Measurements from ENCODE around the gene UBR2. TPM values are rescaled to one million over a fixed set of nuclear protein-coding genes. Genes with fewer than 3 reads are reported as not detected.

Gene UBR2
- total and polyA plus RNA-seq, 9 of the 15 experiments (the other 6 are each of a cell fraction or from before 2014, with no cell fraction given) = 9.1 to 38.9 (median 23.4) TPM

- no peak for TF ChIP-seq ARID3B (CRISPR knock-in tag; IDR thresholded peaks at IDR 0.05; ENCODE audit: borderline replicate concordance)
- no peak for TF ChIP-seq PBX2 (CRISPR knock-in tag; IDR thresholded peaks at IDR 0.05; ENCODE audit: low read depth)
- TF ChIP-seq PBX2 (tag; conservative IDR thresholded peaks at IDR 0.05; ENCODE audit: low read depth) = no peak
- TF ChIP-seq SIN3A (IDR thresholded peaks at IDR 0.05; ENCODE audit: borderline replicate concordance in 2 of 2, control insufficient read depth in 1 of 2, low read depth in 2 of 2, low read length in 2 of 2) = no peak
- TF ChIP-seq ARID1B (IDR thresholded peaks at IDR 0.05) = no peak
Measured at GRCh38 chr6:42555477-42556457, 8.1 kb upstream of the UBR2 start (continued).
